ENCODE data around the gene CACNA1G. TPM values are rescaled to one million over a fixed set of nuclear protein-coding genes. Genes with fewer than 3 reads are reported as not detected.

The CACNA1G gene
- total and polyA plus RNA-seq, 2 donors (not counting 3 experiments of a cell fraction or from before 2014, with no cell fraction given): not detected

DNA sequence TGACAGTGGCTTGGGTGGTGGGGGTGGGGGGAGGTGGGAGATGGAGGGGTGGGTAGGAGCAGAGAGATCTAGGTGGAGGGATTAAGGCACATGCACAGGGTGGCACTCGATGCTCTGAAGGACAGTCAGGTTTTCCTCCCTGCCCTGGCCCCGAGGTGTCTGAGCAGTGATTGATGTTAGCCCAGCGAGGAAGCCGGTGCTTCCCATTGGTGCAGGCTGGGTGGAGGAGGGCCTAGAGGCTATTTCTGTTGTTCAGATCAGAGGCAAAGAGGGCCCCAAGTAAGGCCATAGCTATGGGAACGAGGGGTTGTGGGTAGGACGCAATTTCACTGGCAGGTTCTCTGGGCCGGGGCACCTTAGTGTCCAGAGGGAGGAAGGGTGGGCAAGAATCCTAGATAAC lies 23.1 kb downstream of the CACNA1G start:
- no peak for FAIRE-seq
- no peak overlapping the region for H3K4me3 ChIP-seq (replicated peaks in 1 of 3; ENCODE audit: insufficient read depth in 1 of 3, low read depth in 1 of 3, low read length in 3 of 3)
- no peak overlapping the region for H3K4me2 ChIP-seq (ENCODE audit: insufficient read depth, low read length)
- ChIA-PET CTCF (interaction anchor here (0.7 kb wide), 1 partner anchor 121 kb away, joined by 3 read pairs; no protein-coding TSS in a partner anchor), POLR2A (no interaction called here)
- peaks cover 0 to 6% of the 10 kb centered on the region in 2 experiments for H3K27me3 ChIP-seq (ENCODE audit: control insufficient read depth in 2 of 2, insufficient read depth in 2 of 2, low read length in 2 of 2)
- intact Hi-C loops (cut with micrococcal nuclease): no loop called here
- no peaks in the 10 kb centered on the region for H3K4me1 ChIP-seq (ENCODE audit: control insufficient read depth, extremely low read depth, insufficient read depth, low read length)
- no peaks in the 10 kb centered on the region for H3K9me3 ChIP-seq (replicated peaks; ENCODE audit: control insufficient read depth, insufficient read depth, low read length)
- H3K27ac ChIP-seq (ENCODE audit: insufficient read depth, low read depth, low read length): no peak overlapping the region
- DNase-seq (ENCODE audit: low read depth, low spot score): no peak
- dilution Hi-C loops (cut with MboI; ENCODE audit: extremely low pct_ligation_motif_present, low sequenced_read_pairs): no loop called here
- no TSS peak for BruUV-seq (replicated peaks)
- no peaks in the 10 kb centered on the region for H3K9me1 ChIP-seq (replicated peaks; ENCODE audit: control insufficient read depth, extremely low read depth, insufficient read depth, low read length)
- H3K36me3 ChIP-seq (ENCODE audit: control insufficient read depth in 2 of 2, extremely low read depth in 1 of 2, insufficient read depth in 2 of 2, low read length in 2 of 2): no peaks in the 10 kb centered on the region
- TF ChIP-seq CTCF (IDR thresholded peaks at IDR 0.05; ENCODE audit: extremely low read depth in 1 of 2, insufficient read depth in 1 of 2, low read depth in 1 of 2, low read length in 2 of 2): no peak
- TF ChIP-seq MAX (IDR thresholded peaks at IDR 0.05; ENCODE audit: insufficient read depth, insufficient read length): no peak
- TF ChIP-seq EZH2 (IDR thresholded peaks at IDR 0.05; ENCODE audit: borderline replicate concordance, low read depth, low read length, severe bottlenecking): no peak
- TF ChIP-seq MYC (IDR thresholded peaks at IDR 0.05; ENCODE audit: low read depth, low read length): no peak
- no peak for TF ChIP-seq JUN (IDR thresholded peaks at IDR 0.05; ENCODE audit: borderline replicate concordance, insufficient read depth, insufficient read length, low read depth)
- TF ChIP-seq GATA2 (IDR thresholded peaks at IDR 0.05; ENCODE audit: insufficient read depth, insufficient read length, low read depth, low read length): no peak
- no peak for TF ChIP-seq POLR2A (IDR thresholded peaks at IDR 0.05; ENCODE audit: low read depth, low read length)
- no peak for TF ChIP-seq FOS (IDR thresholded peaks at IDR 0.05; ENCODE audit: borderline replicate concordance, insufficient read depth, low read length)
- no peak for TF ChIP-seq POLR2AphosphoS5 (IDR thresholded peaks at IDR 0.05; ENCODE audit: insufficient read depth, low read depth, low read length)
- no peak overlapping the region for H2AFZ ChIP-seq (ENCODE audit: low read depth, low read length)
- no peaks in the 10 kb centered on the region for H4K20me1 ChIP-seq (replicated peaks; ENCODE audit: control insufficient read depth, extremely low read depth, insufficient read depth, low read length)
- H3K9ac ChIP-seq (replicated peaks; ENCODE audit: extremely low read depth, insufficient read depth, low read length): no peak overlapping the region
- H3K79me2 ChIP-seq (ENCODE audit: control insufficient read depth, insufficient read depth, low read length): no peaks in the 10 kb centered on the region

Data from endothelial cell of umbilical vein (primary cell).